GM12892 (cell line): Measurements from ENCODE around the gene GOPC.

Experiments used
- POLR2A ChIP-seq: IDR thresholded peaks from 2 replicates; pipeline ENCODE4 v1.6.1; 2011; ENCODE audit warnings: low read depth, low read length, control low read depth
- POLR2AphosphoS5 ChIP-seq: IDR thresholded peaks from 2 replicates; pipeline ENCODE4 v1.6.1; 2011; ENCODE audit warnings: low read depth, low read length, control low read depth
- TAF1 ChIP-seq: IDR thresholded peaks from 2 replicates; pipeline ENCODE4 v1.6.1; 2011; ENCODE audit warnings: low read depth, mild to moderate bottlenecking, control low read depth, low read length, borderline replicate concordance

GRCh38 chr6:117547688-117548621 lies 54.4 kb downstream of the GOPC start:
- TF ChIP-seq POLR2AphosphoS5: no peak
- no peak for TF ChIP-seq POLR2A
- no peak for TF ChIP-seq TAF1
